ENCODE data around the gene LONRF2. TPM values are rescaled to one million over a fixed set of nuclear protein-coding genes. Genes with fewer than 3 reads are reported as not detected.
"Not testable (repeated sequence)": the region's sequence is repeated elsewhere in the genome, so short reads cannot be mapped to it uniquely, and the experiment has no call there.

LONRF2 gene
- total RNA-seq, 6 donors from 2014 or later = 3.0 to 7.9 (median 4.2) TPM

GRCh38 chr2:100358554-100358953 lies 36.3 kb upstream of the LONRF2 start:
- Histone ChIP-seq H3K27me3 (no peaks in the 10 kb centered on the region), H3K4me1 (no peaks in the 10 kb centered on the region), H3K9me3 (peaks cover 0 to 10% (median 5%) of the 10 kb centered on the region in 4 donors), H3K36me3 (no peaks in the 10 kb centered on the region), H3K27ac (no peak overlapping the region), H3K4me3 (no peak overlapping the region)
- TF ChIP-seq EP300 (IDR thresholded peaks at IDR 0.05) = no peak
- ATAC-seq (ENCODE audit: low FRiP score in 2 of 2) (no peak), DNase-seq (no peak)
- WGBS, 2 donors = 91 to 95% methylated on average over 2 of the region's 2 CpGs

- H3K4me3 ChIP-seq = no peak overlapping the region
- no peaks in the 10 kb centered on the region for H3K9me3 ChIP-seq
- H3K36me3 ChIP-seq = no peaks in the 10 kb centered on the region
- WGBS, 2 donors = 71 to 72% methylated on average over 7 of the region's 7 CpGs
- H3K27me3 ChIP-seq = no peaks in the 10 kb centered on the region
- H3K4me1 ChIP-seq = no peaks in the 10 kb centered on the region
- no peak for ATAC-seq (ENCODE audit: low FRiP score in 2 of 2)
- no peak for DNase-seq
- H3K27ac ChIP-seq = no peak overlapping the region
- TF ChIP-seq POLR2A (IDR thresholded peaks at IDR 0.05) (no peak), CTCF (IDR thresholded peaks at IDR 0.05) (no peak), EP300 (IDR thresholded peaks at IDR 0.05) (no peak), POLR2AphosphoS5 (IDR thresholded peaks at IDR 0.05) (no peak)
Measured at GRCh38 chr2:100352521-100352920, 30.2 kb upstream of the LONRF2 start.

- ATAC-seq (ENCODE audit: low FRiP score in 2 of 2) (peak in 1 of 2 donors; percentile 21), DNase-seq (no peak)
- Histone ChIP-seq H3K4me1 (no peaks in the 10 kb centered on the region), H3K9me3 (no peaks in the 10 kb centered on the region), H3K36me3 (no peaks in the 10 kb centered on the region), H3K27ac (no peak overlapping the region), H3K4me3 (no peak overlapping the region), H3K27me3 (no peaks in the 10 kb centered on the region)
- WGBS, 2 donors = 71 to 79% methylated on average over 13 of the region's 13 CpGs
- TF ChIP-seq POLR2A (IDR thresholded peaks at IDR 0.05) = no peak
- no peak for TF ChIP-seq POLR2AphosphoS5 (IDR thresholded peaks at IDR 0.05)
- TF ChIP-seq CTCF (IDR thresholded peaks at IDR 0.05) = no peak
- TF ChIP-seq EP300 (IDR thresholded peaks at IDR 0.05) = no peak
Measured at GRCh38 chr2:100350661-100351185, 28.4 kb upstream of the LONRF2 start.

GRCh38 chr2:100345144-100345543 lies 22.8 kb upstream of the LONRF2 start:
- 36 to 40% methylated on average over 1 of the region's 1 CpG for WGBS, 2 donors
- not testable (repeated sequence) for H3K4me3 ChIP-seq; H3K36me3 ChIP-seq; H3K9me3 ChIP-seq; H3K27me3 ChIP-seq; ATAC-seq (ENCODE audit: low FRiP score in 2 of 2); H3K4me1 ChIP-seq; DNase-seq; H3K27ac ChIP-seq

GRCh38 chr2:100344433-100344832 lies 22.1 kb upstream of the LONRF2 start:
- Histone ChIP-seq H3K27me3 (no peaks in the 10 kb centered on the region), H3K27ac (no peak overlapping the region)
- no peak for DNase-seq

GRCh38 chr2:100342466-100342865 lies 20.2 kb upstream of the LONRF2 start:
- DNase-seq; H3K4me1 ChIP-seq; H3K27ac ChIP-seq; H3K27me3 ChIP-seq; H3K4me3 ChIP-seq; H3K36me3 ChIP-seq; H3K9me3 ChIP-seq; ATAC-seq (ENCODE audit: low FRiP score in 2 of 2): not testable (repeated sequence)
- 85 to 90% methylated on average over 2 of the region's 2 CpGs for WGBS, 2 donors

More at GRCh38 chr2:100344433-100344832, 22.1 kb upstream of the LONRF2 start:
- no peaks in the 10 kb centered on the region for H3K9me3 ChIP-seq
- ATAC-seq (ENCODE audit: low FRiP score in 2 of 2) = no peak
- TF ChIP-seq POLR2AphosphoS5 (IDR thresholded peaks at IDR 0.05) = no peak
- TF ChIP-seq EP300 (IDR thresholded peaks at IDR 0.05) = no peak
- TF ChIP-seq CTCF (IDR thresholded peaks at IDR 0.05) = no peak
- no peak for TF ChIP-seq POLR2A (IDR thresholded peaks at IDR 0.05)
- no peaks in the 10 kb centered on the region for H3K4me1 ChIP-seq
- WGBS, 2 donors = 64 to 71% methylated on average over 4 of the region's 4 CpGs
- H3K4me3 ChIP-seq = no peak overlapping the region
- H3K36me3 ChIP-seq = no peaks in the 10 kb centered on the region

Measured in upper lobe of left lung (tissue), 6 donors.